Subcutaneous adipose tissue (tissue), 4 donors: ENCODE results near the gene EFNA1. TPM values are rescaled to one million over a fixed set of nuclear protein-coding genes. Genes with fewer than 3 reads are reported as not detected.

Experiments
- total RNA-seq, 4 donors: library from RNA; depleted of rRNA; stranded (reverse); fragments of >200 nt; gene quantifications; one replicate each; pipeline ENCODE4 v1.1.0, GENCODE V29; 2016
- TF ChIP-seq, protein P1 (sequence below): fragments of 450-650 bp; IDR thresholded peaks from one replicate; pipeline ENCODE4 v1.5.1; 2016; ENCODE audit warnings: low read depth, mild to moderate bottlenecking, control low read depth, antibody characterized with exemption, moderate library complexity

EFNA1 gene
- total RNA-seq, 4 donors from 2014 or later: 12.4 to 32.6 (median 16.8) TPM

DNA sequence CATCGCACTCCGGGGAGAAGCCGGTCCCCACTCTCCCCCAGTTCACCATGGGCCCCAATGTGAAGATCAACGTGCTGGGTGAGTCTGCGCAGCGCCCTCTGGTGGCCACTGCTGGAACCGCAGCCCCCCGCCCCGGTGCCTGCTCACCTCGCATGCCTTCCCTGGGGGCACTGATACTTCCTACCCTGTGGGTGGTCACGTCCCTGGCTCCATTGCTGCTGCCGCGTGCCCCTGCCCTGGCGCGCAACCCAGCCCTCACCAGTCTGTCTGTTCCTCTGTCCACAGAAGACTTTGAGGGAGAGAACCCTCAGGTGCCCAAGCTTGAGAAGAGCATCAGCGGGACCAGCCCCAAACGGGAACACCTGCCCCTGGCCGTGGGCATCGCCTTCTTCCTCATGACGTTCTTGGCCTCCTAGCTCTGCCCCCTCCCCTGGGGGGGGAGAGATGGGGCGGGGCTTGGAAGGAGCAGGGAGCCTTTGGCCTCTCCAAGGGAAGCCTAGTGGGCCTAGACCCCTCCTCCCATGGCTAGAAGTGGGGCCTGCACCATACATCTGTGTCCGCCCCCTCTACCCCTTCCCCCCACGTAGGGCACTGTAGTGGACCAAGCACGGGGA is 41.4 kb upstream of the EFNA1 start:
- TF ChIP-seq, protein P1, sequence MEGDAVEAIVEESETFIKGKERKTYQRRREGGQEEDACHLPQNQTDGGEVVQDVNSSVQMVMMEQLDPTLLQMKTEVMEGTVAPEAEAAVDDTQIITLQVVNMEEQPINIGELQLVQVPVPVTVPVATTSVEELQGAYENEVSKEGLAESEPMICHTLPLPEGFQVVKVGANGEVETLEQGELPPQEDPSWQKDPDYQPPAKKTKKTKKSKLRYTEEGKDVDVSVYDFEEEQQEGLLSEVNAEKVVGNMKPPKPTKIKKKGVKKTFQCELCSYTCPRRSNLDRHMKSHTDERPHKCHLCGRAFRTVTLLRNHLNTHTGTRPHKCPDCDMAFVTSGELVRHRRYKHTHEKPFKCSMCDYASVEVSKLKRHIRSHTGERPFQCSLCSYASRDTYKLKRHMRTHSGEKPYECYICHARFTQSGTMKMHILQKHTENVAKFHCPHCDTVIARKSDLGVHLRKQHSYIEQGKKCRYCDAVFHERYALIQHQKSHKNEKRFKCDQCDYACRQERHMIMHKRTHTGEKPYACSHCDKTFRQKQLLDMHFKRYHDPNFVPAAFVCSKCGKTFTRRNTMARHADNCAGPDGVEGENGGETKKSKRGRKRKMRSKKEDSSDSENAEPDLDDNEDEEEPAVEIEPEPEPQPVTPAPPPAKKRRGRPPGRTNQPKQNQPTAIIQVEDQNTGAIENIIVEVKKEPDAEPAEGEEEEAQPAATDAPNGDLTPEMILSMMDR: no peak

DNA sequence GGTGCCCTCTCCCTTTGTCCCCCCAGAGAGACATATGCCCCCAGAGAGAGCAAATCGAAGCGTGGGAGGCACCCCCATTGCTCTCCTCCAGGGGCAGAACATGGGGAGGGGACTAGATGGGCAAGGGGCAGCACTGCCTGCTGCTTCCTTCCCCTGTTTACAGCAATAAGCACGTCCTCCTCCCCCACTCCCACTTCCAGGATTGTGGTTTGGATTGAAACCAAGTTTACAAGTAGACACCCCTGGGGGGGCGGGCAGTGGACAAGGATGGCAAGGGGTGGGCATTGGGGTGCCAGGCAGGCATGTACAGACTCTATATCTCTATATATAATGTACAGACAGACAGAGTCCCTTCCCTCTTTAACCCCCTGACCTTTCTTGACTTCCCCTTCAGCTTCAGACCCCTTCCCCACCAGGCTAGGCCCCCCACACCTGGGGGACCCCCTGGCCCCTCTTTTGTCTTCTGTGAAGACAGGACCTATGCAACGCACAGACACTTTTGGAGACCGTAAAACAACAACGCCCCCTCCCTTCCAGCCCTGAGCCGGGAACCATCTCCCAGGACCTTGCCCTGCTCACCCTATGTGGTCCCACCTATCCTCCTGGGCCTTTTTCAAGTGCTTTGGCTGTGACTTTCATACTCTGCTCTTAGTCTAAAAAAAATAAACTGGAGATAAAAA is 40.7 kb upstream of the EFNA1 start:
- TF ChIP-seq, protein P1: no peak

DNA sequence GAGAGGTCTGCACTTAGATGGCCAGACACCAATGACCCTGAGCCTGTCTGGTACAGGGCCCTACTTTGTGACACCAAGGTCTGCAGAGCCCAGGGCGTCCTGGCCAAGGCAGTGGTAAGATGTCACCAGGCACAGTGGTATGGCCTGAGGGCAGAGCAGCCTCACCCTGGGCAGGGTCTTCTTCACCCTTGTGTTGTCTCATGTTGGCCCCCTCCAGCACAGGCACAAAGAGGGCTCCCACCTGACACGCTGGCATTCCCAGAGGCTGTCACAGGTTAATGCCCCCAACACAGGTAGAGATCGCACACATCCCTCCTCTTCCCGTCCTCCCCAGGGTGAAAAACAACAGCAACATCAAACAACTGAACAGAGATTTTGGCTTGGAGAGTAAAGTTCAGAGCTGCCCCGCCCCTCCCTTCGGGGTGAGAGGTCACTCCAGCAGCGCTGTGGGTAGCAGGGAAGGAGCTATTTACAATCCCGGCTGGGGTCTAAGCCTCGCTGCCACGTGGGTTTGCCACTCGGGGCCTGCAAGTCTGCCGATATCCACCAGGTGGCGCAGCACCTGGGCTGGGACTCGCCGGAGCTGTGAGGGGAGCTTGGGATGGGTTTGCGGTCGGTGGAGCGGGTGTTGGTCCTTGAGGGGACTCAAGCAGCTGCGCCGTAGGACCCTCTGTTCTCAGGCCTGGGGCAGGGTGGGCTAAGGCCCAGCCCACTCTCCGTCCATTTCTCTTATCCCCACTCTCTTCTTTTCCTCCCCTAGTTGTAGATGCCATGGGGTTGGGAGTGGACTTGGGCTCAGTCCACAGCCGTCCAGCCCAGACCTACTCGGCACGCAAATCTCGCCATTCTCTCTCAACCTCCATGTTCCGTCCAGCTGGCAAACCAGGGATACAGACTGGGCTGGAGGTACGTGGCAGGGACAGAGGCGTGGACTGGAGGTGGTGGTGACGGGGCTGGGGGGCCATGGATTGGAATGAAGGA is 36.3 kb upstream of the EFNA1 start:
- TF ChIP-seq, protein P1: no peak

DNA sequence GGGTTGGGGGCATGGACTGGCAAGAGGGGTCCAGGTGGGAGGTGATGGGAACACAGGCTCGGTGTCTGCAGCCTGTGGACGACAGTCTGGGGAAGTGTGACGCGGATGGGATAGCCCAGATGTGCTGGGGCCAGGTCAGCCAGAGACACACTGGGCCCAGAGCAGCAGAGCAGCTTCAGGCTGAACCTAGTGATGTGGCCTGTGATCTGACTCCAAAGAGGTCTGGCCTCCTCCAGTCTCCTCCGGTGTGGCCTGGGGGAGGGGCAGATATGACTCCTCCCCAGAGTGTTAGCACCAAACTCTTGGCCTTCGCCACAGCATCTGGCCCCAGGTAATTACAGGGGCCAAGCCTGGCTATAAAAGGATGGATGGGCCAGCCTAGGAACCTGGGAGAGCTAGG is 35.5 kb upstream of the EFNA1 start:
- TF ChIP-seq, protein P1: no peak

DNA sequence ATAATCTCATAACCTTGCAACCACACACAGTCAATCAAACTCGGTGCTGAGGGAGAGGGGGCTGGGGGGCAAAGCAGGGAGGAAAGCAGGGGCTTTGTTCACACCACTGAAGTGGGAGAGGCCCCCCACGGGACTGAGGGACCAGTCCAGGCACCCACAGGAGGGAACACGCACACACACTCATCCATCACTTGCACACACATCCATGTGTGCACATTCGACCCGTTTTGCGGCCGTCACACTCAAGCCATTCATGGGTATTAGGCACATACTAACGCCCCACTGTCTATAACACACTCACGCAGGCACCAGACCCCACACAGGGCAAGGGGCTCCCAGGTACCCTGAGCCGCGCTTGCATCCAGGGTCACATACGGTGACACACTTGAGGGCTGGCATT is 35.0 kb upstream of the EFNA1 start:
- TF ChIP-seq, protein P1: no peak

DNA sequence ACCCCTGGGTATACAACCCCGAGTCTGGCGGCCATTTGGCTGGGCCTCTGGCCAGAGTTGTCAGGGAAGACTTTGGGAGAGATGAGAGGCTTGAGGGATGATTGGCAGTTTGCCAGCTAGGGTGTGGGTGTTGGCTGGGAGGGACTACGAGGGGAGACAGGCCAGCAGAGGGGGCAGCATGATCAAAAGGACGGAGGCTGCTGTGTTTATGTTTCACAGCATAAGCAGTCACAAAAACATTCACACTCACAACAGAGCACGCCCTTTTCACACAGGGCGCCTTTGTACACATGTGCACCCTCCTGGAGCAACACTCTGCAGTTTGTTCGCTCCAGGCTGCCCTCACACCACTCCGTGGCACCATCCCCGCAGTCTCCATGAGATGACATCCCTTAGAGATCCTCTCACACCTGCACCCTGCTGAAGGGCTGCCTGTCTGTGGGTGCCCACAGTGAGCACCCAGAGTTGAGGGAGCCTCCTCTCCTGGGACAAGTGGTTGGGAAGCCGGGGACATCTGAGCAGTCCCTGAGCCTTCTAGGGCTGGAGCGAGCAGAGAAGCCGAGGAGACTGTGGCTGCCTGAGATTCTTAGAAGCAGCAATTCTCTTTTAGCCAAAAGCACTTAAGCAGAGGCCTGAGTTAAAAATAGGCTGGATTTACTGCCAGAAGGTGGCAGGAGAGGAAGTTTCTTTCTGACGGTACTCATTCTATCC is 33.6 kb upstream of the EFNA1 start:
- TF ChIP-seq, protein P1: no peak
